DOHH2 (cell line): ENCODE data around the gene PTGDS.

ENCODE experiments used
- H3F3A ChIP-seq: fragments of 200-600 bp; sonication (generic), shearing (Covaris generic); 2 replicates; pipeline ENCODE4 v1.6.0; 2016; ENCODE audit warnings: antibody characterized with exemption, mild to moderate bottlenecking; ENCODE audit not compliant: control insufficient read depth, insufficient read depth
- H3K27ac ChIP-seq: fragments of 200-600 bp; sonication (generic); 2 replicates; pipeline ENCODE4 v1.5.1; 2014; ENCODE audit warnings: low read depth, mild to moderate bottlenecking, low read length, moderate library complexity
- H3K27me3 ChIP-seq: fragments of 200-600 bp; sonication (generic); 2 replicates; pipeline ENCODE4 v1.6.1; 2014; ENCODE audit warnings: mild to moderate bottlenecking, low read length, mixed read lengths; ENCODE audit not compliant: control insufficient read depth
- H3K36me3 ChIP-seq: fragments of 200-600 bp; sonication (generic); 2 replicates; pipeline ENCODE4 v1.6.1; 2014; ENCODE audit warnings: mild to moderate bottlenecking, low read length, moderate library complexity, mixed read lengths; ENCODE audit not compliant: control insufficient read depth
- H3K4me1 ChIP-seq: fragments of 200-600 bp; sonication (generic); 2 replicates; pipeline ENCODE4 v1.6.1; 2014; ENCODE audit warnings: mild to moderate bottlenecking, low read length, mixed read lengths; ENCODE audit not compliant: control insufficient read depth
- H3K4me2 ChIP-seq: fragments of 200-600 bp; sonication (generic); 2 replicates; pipeline ENCODE4 v1.6.0; 2014; ENCODE audit warnings: mild to moderate bottlenecking, low read length, moderate library complexity
- H3K4me3 ChIP-seq: fragments of 200-600 bp; sonication (generic); 2 replicates; pipeline ENCODE4 v1.5.1; 2014; ENCODE audit warnings: mild to moderate bottlenecking, low read length, mixed read lengths
- H3K79me2 ChIP-seq: fragments of 200-600 bp; sonication (generic); 2 replicates; pipeline ENCODE4 v1.6.1; 2014; ENCODE audit warnings: mild to moderate bottlenecking, low read length, mixed read lengths; ENCODE audit not compliant: control insufficient read depth
- H3K9me2 ChIP-seq: fragments of 200-600 bp; sonication (generic); replicated peaks from 2 replicates; pipeline ENCODE4 v1.6.1; 2014; ENCODE audit warnings: mild to moderate bottlenecking, low read length, mixed read lengths; ENCODE audit not compliant: control insufficient read depth
- H3K9me3 ChIP-seq: fragments of 200-600 bp; sonication (generic); 2 replicates; pipeline ENCODE4 v1.6.1; 2014; ENCODE audit warnings: antibody characterized with exemption, low read length, mixed read lengths; ENCODE audit not compliant: control insufficient read depth, insufficient read depth
- H4K20me1 ChIP-seq: fragments of 200-600 bp; sonication (generic); 2 replicates; pipeline ENCODE4 v1.6.0; 2014; ENCODE audit warnings: low read depth, mild to moderate bottlenecking, antibody characterized with exemption, low read length, moderate library complexity; ENCODE audit not compliant: control insufficient read depth, insufficient read depth
- EZH2phosphoT487 ChIP-seq: fragments of 200-600 bp; sonication (generic); IDR thresholded peaks from 2 replicates; pipeline ENCODE4 v1.6.1; 2017; ENCODE audit warnings: borderline replicate concordance, mild to moderate bottlenecking, antibody characterized with exemption, low read length, moderate library complexity, mixed read lengths
- TF ChIP-seq, protein P1 (sequence below): fragments of 200-600 bp; sonication (generic); IDR thresholded peaks from one replicate; pipeline ENCODE4 v1.5.1; 2014; ENCODE audit warnings: antibody characterized with exemption, mild to moderate bottlenecking, low read depth, low read length; ENCODE audit not compliant: poor library complexity, severe bottlenecking

The PTGDS gene

DNA sequence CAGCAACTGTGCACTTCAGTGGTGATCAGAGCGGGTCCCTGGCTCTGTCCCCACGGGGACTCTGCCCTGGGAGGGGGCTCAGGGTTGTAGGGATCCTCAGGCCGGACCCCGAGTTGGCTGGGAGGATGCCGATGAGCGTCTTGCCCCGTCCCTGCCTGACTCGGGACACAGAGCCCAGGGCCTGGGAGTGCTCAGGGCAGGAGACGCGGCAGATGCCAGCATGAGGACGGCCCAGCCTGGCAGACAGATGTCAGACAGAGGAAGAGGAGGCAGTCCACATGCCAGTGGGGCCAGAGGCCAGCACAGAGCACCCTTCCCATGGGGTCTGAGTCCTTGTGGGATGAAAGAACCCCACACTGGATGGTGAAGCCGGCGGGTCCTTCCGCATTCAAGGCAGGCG lies 14.0 kb upstream of the PTGDS start:
- H3K4me3 ChIP-seq = no peak overlapping the region
- no peaks in the 10 kb centered on the region for H3K36me3 ChIP-seq
- no peaks in the 10 kb centered on the region for H3K9me3 ChIP-seq
- H3K79me2 ChIP-seq = no peaks in the 10 kb centered on the region
- no peak overlapping the region for H3K27ac ChIP-seq
- no peaks in the 10 kb centered on the region for H3K27me3 ChIP-seq
- no peak overlapping the region for H3K4me2 ChIP-seq
- no peaks in the 10 kb centered on the region for H3F3A ChIP-seq
- H3K9me2 ChIP-seq = no peaks in the 10 kb centered on the region
- H4K20me1 ChIP-seq = no peaks in the 10 kb centered on the region
- TF ChIP-seq EZH2phosphoT487 = no peak
- TF ChIP-seq, protein P1, sequence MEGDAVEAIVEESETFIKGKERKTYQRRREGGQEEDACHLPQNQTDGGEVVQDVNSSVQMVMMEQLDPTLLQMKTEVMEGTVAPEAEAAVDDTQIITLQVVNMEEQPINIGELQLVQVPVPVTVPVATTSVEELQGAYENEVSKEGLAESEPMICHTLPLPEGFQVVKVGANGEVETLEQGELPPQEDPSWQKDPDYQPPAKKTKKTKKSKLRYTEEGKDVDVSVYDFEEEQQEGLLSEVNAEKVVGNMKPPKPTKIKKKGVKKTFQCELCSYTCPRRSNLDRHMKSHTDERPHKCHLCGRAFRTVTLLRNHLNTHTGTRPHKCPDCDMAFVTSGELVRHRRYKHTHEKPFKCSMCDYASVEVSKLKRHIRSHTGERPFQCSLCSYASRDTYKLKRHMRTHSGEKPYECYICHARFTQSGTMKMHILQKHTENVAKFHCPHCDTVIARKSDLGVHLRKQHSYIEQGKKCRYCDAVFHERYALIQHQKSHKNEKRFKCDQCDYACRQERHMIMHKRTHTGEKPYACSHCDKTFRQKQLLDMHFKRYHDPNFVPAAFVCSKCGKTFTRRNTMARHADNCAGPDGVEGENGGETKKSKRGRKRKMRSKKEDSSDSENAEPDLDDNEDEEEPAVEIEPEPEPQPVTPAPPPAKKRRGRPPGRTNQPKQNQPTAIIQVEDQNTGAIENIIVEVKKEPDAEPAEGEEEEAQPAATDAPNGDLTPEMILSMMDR = no peak
- H3K4me1 ChIP-seq = peaks cover 14% of the 10 kb centered on the region

- no peaks in the 10 kb centered on the region for H3K36me3 ChIP-seq
- H4K20me1 ChIP-seq = no peaks in the 10 kb centered on the region
- peaks cover 14% of the 10 kb centered on the region for H3K4me1 ChIP-seq
- H3K4me2 ChIP-seq = no peak overlapping the region
- no peaks in the 10 kb centered on the region for H3K79me2 ChIP-seq
- H3K27me3 ChIP-seq = no peaks in the 10 kb centered on the region
- no peak overlapping the region for H3K4me3 ChIP-seq
- no peaks in the 10 kb centered on the region for H3F3A ChIP-seq
- H3K9me2 ChIP-seq = no peaks in the 10 kb centered on the region
- H3K9me3 ChIP-seq = no peaks in the 10 kb centered on the region
- no peak overlapping the region for H3K27ac ChIP-seq
- no peak for TF ChIP-seq EZH2phosphoT487
- TF ChIP-seq, protein P1 = no peak
Measured at GRCh38 chr9:136963751-136964150, 13.6 kb upstream of the PTGDS start.

GRCh38 chr9:136964171-136964689 lies 13.1 kb upstream of the PTGDS start:
- Histone ChIP-seq H3F3A (no peaks in the 10 kb centered on the region), H3K4me2 (no peak overlapping the region), H3K4me1 (peaks cover 14% of the 10 kb centered on the region), H3K27me3 (no peaks in the 10 kb centered on the region), H3K9me3 (no peaks in the 10 kb centered on the region), H4K20me1 (no peaks in the 10 kb centered on the region), H3K79me2 (no peaks in the 10 kb centered on the region), H3K4me3 (no peak overlapping the region), H3K36me3 (no peaks in the 10 kb centered on the region), H3K27ac (no peak overlapping the region), H3K9me2 (no peaks in the 10 kb centered on the region)
- TF ChIP-seq, protein P1 = no peak
- TF ChIP-seq EZH2phosphoT487 = no peak
